ENCODE data around the gene GUSB.

GUSB gene

DNA sequence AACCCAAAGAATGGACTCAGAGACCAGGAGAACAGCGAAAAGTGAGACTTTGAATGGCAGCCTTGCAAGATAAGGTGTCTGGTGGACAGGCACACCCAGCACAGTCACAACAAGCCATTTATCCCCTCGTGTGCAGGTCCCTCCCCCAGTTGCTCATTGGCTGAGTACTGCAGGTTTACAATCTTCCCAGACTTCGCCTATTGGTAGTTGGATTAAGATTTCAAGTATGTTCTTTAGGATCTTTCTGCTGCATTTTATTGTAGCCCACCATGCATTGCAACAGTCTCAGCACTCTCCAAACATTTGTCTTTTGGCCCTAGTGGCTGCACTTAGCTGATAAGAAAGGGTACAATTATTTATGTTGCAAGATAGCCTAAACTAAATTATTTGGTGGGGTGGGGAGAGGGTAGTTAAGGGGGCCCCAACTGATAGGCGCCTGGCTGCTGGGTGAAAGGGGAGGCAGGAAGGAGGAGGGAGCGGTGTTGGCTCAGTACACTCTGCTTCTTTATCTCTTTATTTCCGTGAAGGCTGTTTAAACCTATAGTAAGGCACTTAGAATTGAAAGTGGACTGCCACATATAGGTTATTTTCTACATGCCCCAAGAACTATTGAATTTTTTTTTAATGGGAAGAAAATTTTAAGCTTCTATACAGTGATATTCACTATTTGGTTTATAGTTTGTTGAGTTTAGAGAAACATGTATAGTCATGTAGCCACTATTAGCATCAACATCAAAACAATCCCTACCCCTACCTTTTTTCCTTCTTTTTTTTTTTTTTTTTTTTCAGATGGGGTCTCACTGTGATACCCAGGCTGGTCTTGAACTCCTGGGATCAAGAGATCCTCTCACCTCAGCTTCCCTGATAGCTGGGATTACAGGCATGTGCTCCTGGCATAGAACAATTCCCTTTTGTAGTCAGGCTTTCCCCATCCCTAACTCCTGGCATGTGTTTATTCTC, 54.2 kb downstream of the GUSB start:
- no peak for DNase-seq (ENCODE audit: low spot score)

GRCh38 chr7:65926588-65926987, 55.4 kb downstream of the GUSB start:
- DNase-seq (ENCODE audit: low spot score) = no peak

GRCh38 chr7:65925040-65925439, 57.0 kb downstream of the GUSB start:
- DNase-seq (ENCODE audit: low spot score) = no peak

GRCh38 chr7:65924193-65924592, 57.8 kb downstream of the GUSB start:
- no peak for DNase-seq (ENCODE audit: low spot score)

DNA sequence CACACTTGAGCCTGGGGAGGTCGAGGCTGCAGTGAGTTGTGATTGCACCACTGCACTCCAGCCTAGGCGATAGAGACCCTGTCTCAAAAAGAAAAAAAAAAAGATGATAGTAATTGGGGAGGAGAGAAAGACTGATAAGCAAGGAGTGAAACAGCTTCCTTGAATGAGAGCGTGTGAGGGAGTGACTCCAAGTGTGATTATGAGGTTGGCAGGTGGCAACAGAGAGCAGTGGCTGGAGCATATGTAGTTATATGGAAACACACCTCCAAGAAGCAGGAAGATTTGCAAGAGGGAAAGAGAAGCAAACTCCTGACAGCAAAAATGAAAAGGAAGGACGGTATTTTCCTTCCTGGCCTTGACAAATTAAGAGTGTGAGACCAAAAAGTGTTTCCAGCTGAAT, 58.7 kb downstream of the GUSB start:
- DNase-seq (ENCODE audit: low spot score) = no peak

DNA sequence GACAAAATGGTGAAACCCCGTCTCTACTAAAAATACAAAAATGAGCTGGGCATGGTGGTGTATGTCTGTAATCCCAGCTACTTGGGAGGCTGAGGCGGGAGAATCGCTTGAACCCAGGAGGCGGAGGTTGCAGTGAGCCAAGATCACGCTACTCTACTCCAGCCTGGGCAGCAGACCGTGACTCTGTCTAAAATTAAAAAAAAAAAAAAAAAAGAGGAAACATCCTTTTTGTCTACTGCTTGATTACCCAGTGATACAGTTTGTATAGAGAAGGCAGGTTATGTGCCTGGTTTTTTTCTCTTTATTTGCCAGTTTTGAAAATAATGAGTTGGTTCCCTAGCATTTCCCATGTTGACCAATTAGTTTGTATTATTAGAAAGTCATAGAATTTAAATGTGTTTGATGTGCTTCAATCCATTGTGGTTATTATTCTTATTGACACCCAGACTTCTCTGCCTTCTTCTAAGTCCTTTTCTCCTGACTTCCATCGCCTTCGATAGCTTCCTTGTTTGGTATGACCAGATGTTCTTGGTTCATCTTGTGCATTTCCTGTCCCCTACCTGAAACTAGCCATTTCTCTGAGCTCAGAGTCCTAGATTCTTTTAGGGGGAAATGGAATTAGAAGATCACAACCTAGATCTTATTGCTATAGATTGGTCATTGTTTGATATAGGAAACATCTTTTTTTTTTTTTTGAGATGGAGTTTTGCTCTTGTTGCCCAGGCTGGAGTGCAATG, 65.9 kb downstream of the GUSB start:
- no peak for DNase-seq (ENCODE audit: low spot score)

GRCh38 chr7:65912237-65912636, 69.8 kb downstream of the GUSB start:
- DNase-seq (ENCODE audit: low spot score) = no peak
